Trophoblast cell (in vitro differentiated cells and primary cell): ENCODE data around the gene PSD4.

Experiments used
- DNase-seq, 2 donors: peaks; one replicate each; pipeline ENCODE4 v3.0.0-alpha.2; 2016
- H2AFZ ChIP-seq: 2 replicates; pipeline ENCODE4 v1.6.1; 2013; ENCODE audit warnings: low read length, moderate library complexity, mild to moderate bottlenecking; ENCODE audit not compliant: insufficient read depth, poor library complexity
- H2AK5ac ChIP-seq: 2 replicates; pipeline ENCODE4 v1.6.1; 2013; ENCODE audit warnings: mild to moderate bottlenecking, low read length
- H2BK120ac ChIP-seq: 2 replicates; pipeline ENCODE4 v1.6.1; 2013; ENCODE audit warnings: low read length, mild to moderate bottlenecking, moderate library complexity; ENCODE audit not compliant: insufficient read depth, poor library complexity
- H2BK12ac ChIP-seq: 2 replicates; pipeline ENCODE4 v1.6.1; 2013; ENCODE audit warnings: mild to moderate bottlenecking, low read length, moderate library complexity
- H2BK5ac ChIP-seq: 2 replicates; pipeline ENCODE4 v1.6.1; 2013; ENCODE audit warnings: low read length, low read depth, moderate library complexity, mild to moderate bottlenecking; ENCODE audit not compliant: poor library complexity
- H3K14ac ChIP-seq: 2 replicates; pipeline ENCODE4 v1.6.1; 2013; ENCODE audit warnings: mild to moderate bottlenecking, low read length
- H3K18ac ChIP-seq: 2 replicates; pipeline ENCODE4 v1.6.1; 2013; ENCODE audit warnings: mild to moderate bottlenecking, low read length
- H3K23ac ChIP-seq: 2 replicates; pipeline ENCODE4 v1.6.1; 2013; ENCODE audit warnings: low read length
- H3K27ac ChIP-seq: 2 replicates; pipeline ENCODE4 v1.5.1; 2013; ENCODE audit warnings: low read depth, mild to moderate bottlenecking, inconsistent platforms, low read length, moderate library complexity
- H3K27me3 ChIP-seq: 2 replicates; pipeline ENCODE4 v1.6.1; 2013; ENCODE audit warnings: inconsistent platforms, mild to moderate bottlenecking, low read length, moderate library complexity; ENCODE audit not compliant: insufficient read depth
- H3K36me3 ChIP-seq, 2 experiments: 1 replicate in 1 of 2; 2 replicates in 1 of 2; pipeline ENCODE4 v1.6.1; 2013; ENCODE audit warnings: low read length in 2 of 2, mild to moderate bottlenecking in 2 of 2, moderate library complexity in 1 of 2; ENCODE audit not compliant: insufficient read depth in 2 of 2, control insufficient read depth in 1 of 2
- H3K4ac ChIP-seq: 2 replicates; pipeline ENCODE4 v1.6.1; 2013; ENCODE audit warnings: low read depth, mild to moderate bottlenecking, low read length, moderate library complexity
- H3K4me1 ChIP-seq, 2 experiments: 1 replicate in 1 of 2; 2 replicates in 1 of 2; pipeline ENCODE4 v1.6.1; 2013; ENCODE audit warnings: low read length in 2 of 2, mild to moderate bottlenecking in 2 of 2, moderate library complexity in 1 of 2; ENCODE audit not compliant: insufficient read depth in 2 of 2, control insufficient read depth in 1 of 2
- H3K4me2 ChIP-seq: 2 replicates; pipeline ENCODE4 v1.6.1; 2013; ENCODE audit warnings: inconsistent platforms, mild to moderate bottlenecking, low read length, moderate library complexity
- H3K4me3 ChIP-seq: 2 replicates; pipeline ENCODE4 v1.5.1; 2013; ENCODE audit warnings: mild to moderate bottlenecking, low read depth, low read length, inconsistent platforms
- H3K79me1 ChIP-seq: one replicate; pipeline ENCODE4 v1.6.1; 2013; ENCODE audit warnings: low read length
- H3K79me2 ChIP-seq: 2 replicates; pipeline ENCODE4 v1.6.1; 2013; ENCODE audit warnings: low read length, mild to moderate bottlenecking; ENCODE audit not compliant: control insufficient read depth, insufficient read depth, poor library complexity
- H3K9ac ChIP-seq: 2 replicates; pipeline ENCODE4 v1.6.1; 2013; ENCODE audit warnings: mild to moderate bottlenecking, low read length
- H3K9me3 ChIP-seq: 2 replicates; pipeline ENCODE4 v1.6.1; 2013; ENCODE audit warnings: low read depth, mild to moderate bottlenecking, control low read depth, inconsistent platforms, low read length; ENCODE audit not compliant: insufficient read depth
- H4K12ac ChIP-seq: 2 replicates; pipeline ENCODE4 v1.6.1; 2013; ENCODE audit warnings: low read depth, mild to moderate bottlenecking, low read length, moderate library complexity
- H4K8ac ChIP-seq: 2 replicates; pipeline ENCODE4 v1.6.1; 2013; ENCODE audit warnings: low read depth, mild to moderate bottlenecking, low read length, moderate library complexity
- H4K91ac ChIP-seq: one replicate; pipeline ENCODE4 v1.6.1; 2013; ENCODE audit warnings: low read depth, mild to moderate bottlenecking, low read length, moderate library complexity
- WGBS: extraction: QIAGEN DNeasy Blood & Tissue Kit; methylation state at CpG from one replicate; pipeline ENCODE4 v1.1.7; 2013; ENCODE audit warnings: missing lambda C conversion rate; ENCODE audit not compliant: insufficient read length, insufficient coverage; ENCODE audit errors: extremely low coverage; 5-methylcytosine and 5-hydroxymethylcytosine counted together

Gene PSD4

DNA sequence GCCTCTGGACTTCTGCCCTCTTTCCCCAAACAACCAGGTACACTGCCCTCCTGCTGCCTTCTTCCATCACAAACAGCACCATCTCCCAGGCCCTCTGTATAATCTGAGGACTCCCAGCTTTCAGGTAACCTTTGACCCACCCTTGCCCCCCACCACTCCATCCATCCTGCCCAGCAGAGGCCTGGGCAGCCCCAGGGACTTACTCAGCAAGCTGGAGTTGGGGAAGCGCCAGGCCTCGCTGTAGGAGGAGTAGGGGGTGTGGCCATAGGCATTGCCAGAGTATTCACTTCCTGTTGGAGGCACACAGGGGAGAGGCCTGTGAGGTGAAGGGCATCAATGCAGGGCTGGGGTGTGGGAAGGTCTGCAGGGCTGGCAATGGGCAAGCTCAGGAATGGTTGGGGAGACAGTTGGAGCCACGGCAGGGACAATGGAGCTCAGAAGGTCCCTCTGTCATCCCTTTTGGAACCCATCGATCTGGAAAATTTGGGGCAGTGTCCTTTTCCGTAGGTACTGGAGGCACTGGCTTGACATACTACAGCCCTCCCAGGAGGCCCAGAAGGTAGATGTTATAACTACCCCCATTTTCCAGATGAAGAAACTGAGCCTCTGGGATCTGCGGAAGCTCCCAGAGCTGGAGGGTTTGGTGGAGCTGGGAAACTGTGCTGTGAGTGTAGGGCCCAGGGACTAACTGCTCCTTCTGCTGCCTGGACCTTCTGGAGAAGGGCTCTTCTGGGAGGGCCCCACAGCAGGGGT, 46.3 kb downstream of the PSD4 start:
- Histone ChIP-seq H4K8ac (no peak overlapping the region), H3K14ac (no peak overlapping the region), H2BK120ac (no peak overlapping the region), H3K4me3 (no peak overlapping the region), H4K91ac (no peak overlapping the region), H3K9ac (no peak overlapping the region), H3K4me2 (no peak overlapping the region), H2AFZ (no peak overlapping the region), H3K4me1 (peaks cover 0 to 3% of the 10 kb centered on the region in 2 experiments), H3K79me2 (no peaks in the 10 kb centered on the region), H2BK12ac (no peak overlapping the region), H3K9me3 (no peaks in the 10 kb centered on the region), H3K79me1 (no peaks in the 10 kb centered on the region), H3K4ac (no peak overlapping the region), H2AK5ac (no peak overlapping the region), H3K27me3 (no peaks in the 10 kb centered on the region), H4K12ac (no peak overlapping the region), H3K36me3 (no peaks in the 10 kb centered on the region), H3K18ac (no peak overlapping the region), H3K23ac (no peak overlapping the region), H2BK5ac (no peak overlapping the region), H3K27ac (no peak overlapping the region)
- no peak for DNase-seq
- WGBS = no CpG with 5 or more reads among the region's 6 CpGs

DNA sequence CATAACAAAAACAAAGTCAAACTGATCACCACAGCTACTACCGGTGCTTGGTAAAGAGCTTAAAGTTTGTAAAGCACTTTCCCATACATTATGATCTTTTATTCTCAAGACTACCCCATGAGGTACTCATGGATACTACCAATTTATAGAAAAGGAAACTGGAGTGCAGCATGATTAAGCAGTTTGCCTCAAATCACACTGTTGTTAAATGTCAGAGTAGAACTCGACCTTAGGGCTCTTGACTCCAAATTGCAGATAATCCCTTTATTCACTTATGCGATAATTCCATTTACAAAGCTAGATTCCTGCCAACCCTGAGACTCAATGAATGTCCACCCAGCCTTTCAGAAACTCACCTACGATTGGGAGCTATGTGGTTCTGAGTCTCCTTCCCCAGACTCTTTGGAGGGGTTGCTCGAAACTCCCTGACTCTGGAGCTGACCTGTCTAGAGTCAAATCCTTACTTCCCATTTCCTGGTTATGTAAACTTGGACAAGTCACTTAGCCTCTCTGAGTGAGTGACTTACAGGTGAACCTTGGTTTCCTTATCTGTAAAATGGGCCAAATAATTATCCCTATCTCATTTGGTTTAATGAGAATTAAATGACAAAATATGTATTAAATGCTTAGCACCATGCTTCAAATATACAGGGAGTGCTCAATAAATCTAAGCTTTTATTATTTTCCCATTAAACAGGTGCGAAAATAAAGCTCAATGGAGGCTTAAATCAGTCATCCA, 47.4 kb downstream of the PSD4 start:
- Histone ChIP-seq H3K4me2 (no peak overlapping the region), H3K4me3 (no peak overlapping the region), H2BK12ac (no peak overlapping the region), H3K79me2 (no peaks in the 10 kb centered on the region), H3K79me1 (no peaks in the 10 kb centered on the region), H3K36me3 (no peaks in the 10 kb centered on the region), H2AFZ (no peak overlapping the region), H3K9ac (no peak overlapping the region), H3K27me3 (no peaks in the 10 kb centered on the region), H3K4me1 (peaks cover 0 to 3% of the 10 kb centered on the region in 2 experiments), H4K8ac (no peak overlapping the region), H3K18ac (no peak overlapping the region), H3K4ac (no peak overlapping the region), H3K23ac (no peak overlapping the region), H2BK120ac (no peak overlapping the region), H2BK5ac (no peak overlapping the region), H3K14ac (no peak overlapping the region), H4K12ac (no peak overlapping the region), H4K91ac (no peak overlapping the region), H3K9me3 (no peaks in the 10 kb centered on the region), H2AK5ac (no peak overlapping the region), H3K27ac (no peak overlapping the region)
- WGBS = no CpG with 5 or more reads among the region's 6 CpGs
- no peak for DNase-seq

DNA sequence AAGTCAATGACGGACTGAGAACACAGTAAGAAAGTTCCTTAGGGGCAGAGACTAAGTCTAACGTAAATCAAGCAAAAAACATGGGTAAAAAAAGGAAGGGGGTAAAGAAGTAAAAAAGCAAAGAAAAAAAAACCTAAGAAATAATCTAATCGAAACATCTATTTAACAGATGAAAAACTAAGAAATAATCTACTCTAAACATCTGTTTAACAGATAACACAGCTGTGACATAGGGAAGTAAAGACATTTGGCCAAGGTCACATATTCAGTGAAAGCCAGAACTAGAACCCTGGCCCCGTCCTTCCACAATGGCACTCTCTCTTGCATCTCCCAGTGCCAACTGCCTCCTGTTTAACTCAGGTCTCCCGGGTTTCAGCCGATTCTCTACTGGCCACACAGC, 48.1 kb downstream of the PSD4 start:
- no peak for DNase-seq
- no peak overlapping the region for H2BK12ac ChIP-seq
- no peaks in the 10 kb centered on the region for H3K79me2 ChIP-seq
- no peak overlapping the region for H2AK5ac ChIP-seq
- no peak overlapping the region for H3K4ac ChIP-seq
- H3K9me3 ChIP-seq = no peaks in the 10 kb centered on the region
- H3K4me2 ChIP-seq = no peak overlapping the region
- H3K27me3 ChIP-seq = no peaks in the 10 kb centered on the region
- no CpG with 5 or more reads among the region's 6 CpGs for WGBS
- no peak overlapping the region for H3K9ac ChIP-seq
- H2BK120ac ChIP-seq = no peak overlapping the region
- no peak overlapping the region for H3K18ac ChIP-seq
- H3K27ac ChIP-seq = no peak overlapping the region
- H3K14ac ChIP-seq = no peak overlapping the region
- H3K4me3 ChIP-seq = no peak overlapping the region
- H3K79me1 ChIP-seq = no peaks in the 10 kb centered on the region
- H4K91ac ChIP-seq = no peak overlapping the region
- H4K8ac ChIP-seq = no peak overlapping the region
- no peak overlapping the region for H2BK5ac ChIP-seq
- H4K12ac ChIP-seq = no peak overlapping the region
- H3K4me1 ChIP-seq = peaks cover 0 to 3% of the 10 kb centered on the region in 2 experiments
- H3K23ac ChIP-seq = no peak overlapping the region
- H3K36me3 ChIP-seq = no peaks in the 10 kb centered on the region
- H2AFZ ChIP-seq = no peak overlapping the region

DNA sequence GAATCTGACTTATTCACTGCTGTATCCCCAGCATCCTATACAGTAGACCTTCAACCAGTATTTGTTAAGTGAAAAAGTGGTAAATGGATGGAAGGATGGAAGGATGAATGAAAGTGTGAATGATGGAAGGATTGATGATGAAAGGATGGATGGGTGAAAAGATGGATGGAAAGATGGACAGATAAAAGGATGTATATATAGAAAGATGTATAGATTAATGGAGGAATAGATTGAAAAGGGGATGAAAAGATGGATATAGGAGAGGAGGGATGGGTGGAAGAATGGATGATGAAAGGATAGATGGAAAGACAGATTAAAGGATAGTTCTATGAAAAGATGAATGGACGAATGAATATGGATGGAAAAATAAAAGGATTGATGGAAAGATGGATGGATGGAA, 50.0 kb downstream of the PSD4 start:
- Histone ChIP-seq H2BK5ac (no peak overlapping the region), H4K12ac (no peak overlapping the region), H3K27me3 (no peaks in the 10 kb centered on the region), H3K79me2 (no peaks in the 10 kb centered on the region), H2AK5ac (no peak overlapping the region), H3K9ac (no peak overlapping the region), H3K18ac (no peak overlapping the region), H4K91ac (no peak overlapping the region), H3K23ac (no peak overlapping the region), H3K4ac (no peak overlapping the region), H3K27ac (no peak overlapping the region), H2BK12ac (no peak overlapping the region), H4K8ac (no peak overlapping the region), H3K14ac (no peak overlapping the region), H3K79me1 (no peaks in the 10 kb centered on the region), H3K4me1 (peaks cover 0 to 3% of the 10 kb centered on the region in 2 experiments), H2AFZ (no peak overlapping the region), H3K4me2 (no peak overlapping the region), H3K4me3 (no peak overlapping the region), H3K36me3 (no peaks in the 10 kb centered on the region), H2BK120ac (no peak overlapping the region), H3K9me3 (no peaks in the 10 kb centered on the region)
- 100% methylated on average over 1 of the region's 1 CpG for WGBS
- no peak for DNase-seq
